K562 (cell line): ENCODE results near the gene NFE2. TPM values are rescaled to one million over a fixed set of nuclear protein-coding genes. Genes with fewer than 3 reads are reported as not detected.

Experiments used
- CBX2 ChIP-seq: fragments of 200-600 bp; sonication (generic); IDR thresholded peaks from one replicate; pipeline ENCODE4 v1.6.1; 2012; ENCODE audit warnings: mild to moderate bottlenecking, low read length, inconsistent platforms; ENCODE audit not compliant: insufficient read depth, poor library complexity, severe bottlenecking
- CBX8 ChIP-seq: fragments of 200-600 bp; sonication (generic); IDR thresholded peaks from 2 replicates; pipeline ENCODE4 v1.6.1; 2012; ENCODE audit warnings: borderline replicate concordance, mixed run types, low read depth, mild to moderate bottlenecking, moderate library complexity, mixed read lengths, low read length, control low read depth, inconsistent platforms; ENCODE audit not compliant: poor library complexity, severe bottlenecking; ENCODE audit errors: extremely low read depth
- CHD1 ChIP-seq: fragments of 200-600 bp; sonication (generic); IDR thresholded peaks from one replicate; pipeline ENCODE4 v1.6.1; 2012; ENCODE audit warnings: mild to moderate bottlenecking, moderate library complexity, low read length, inconsistent platforms
- CHD2 ChIP-seq: IDR thresholded peaks from 2 replicates; pipeline ENCODE4 v1.6.1; 2011; ENCODE audit warnings: low read depth, low read length
- ELF1 ChIP-seq: fragments of 200-800 bp; sonication (Bioruptor generic); IDR thresholded peaks from 2 replicates; pipeline ENCODE4 v1.6.1; 2016; ENCODE audit warnings: missing genetic modification characterization, missing compliant biosample characterization
- FOSL1 ChIP-seq: fragments of 200-800 bp; sonication (Bioruptor generic); conservative IDR thresholded peaks from 2 replicates; pipeline ENCODE4 v1.6.1; 2016; ENCODE audit warnings: missing genetic modification characterization, missing compliant biosample characterization
- FOXA3 ChIP-seq, 2 experiments: fragments of 450-650 bp in 1 of 2; sonication (generic) in 1 of 2; formaldehyde crosslinking; IDR thresholded peaks in 1 of 2; conservative IDR thresholded peaks in 1 of 2; 2 replicates each; pipeline versions ENCODE4 v1.4.0 to v1.8.0; 2020 to 2022; ENCODE audit warnings: mild to moderate bottlenecking in 2 of 2, missing genetic modification reagents in 1 of 2
- HDGF ChIP-seq: fragments of 450-650 bp; IDR thresholded peaks from 2 replicates; pipeline ENCODE4 v1.6.1; 2016
- HNRNPH1 ChIP-seq: fragments of 200-400 bp; formaldehyde crosslinking; optimal IDR thresholded peaks from 2 replicates; pipeline ENCODE3; 2017; ENCODE audit warnings: low read depth, mild to moderate bottlenecking, low read length, moderate library complexity
- HNRNPLL ChIP-seq: fragments of 200-400 bp; formaldehyde crosslinking; IDR thresholded peaks from 2 replicates; pipeline ENCODE4 v1.6.1; 2017; ENCODE audit warnings: low read length, low read depth, mild to moderate bottlenecking; ENCODE audit not compliant: poor library complexity, severe bottlenecking
- KLF1 ChIP-seq: fragments of 450-650 bp; IDR thresholded peaks from 2 replicates; pipeline ENCODE4 v1.6.1; 2016; ENCODE audit warnings: missing genetic modification characterization, missing compliant biosample characterization
- KLF13 ChIP-seq: fragments of 450-650 bp; IDR thresholded peaks from 2 replicates; pipeline ENCODE4 v1.6.1; 2016; ENCODE audit warnings: missing genetic modification characterization, low read depth, mild to moderate bottlenecking, missing compliant biosample characterization, moderate library complexity, borderline replicate concordance
- NCOA1 ChIP-seq: fragments of 450-650 bp; IDR thresholded peaks from 2 replicates; pipeline ENCODE4 v1.6.1; 2016; ENCODE audit warnings: low read depth
- NONO ChIP-seq, 2 experiments: fragments of 200-400 bp in 1 of 2; fragments of 450-650 bp in 1 of 2; formaldehyde crosslinking in 1 of 2; IDR thresholded peaks; 2 replicates each; pipeline ENCODE4 v1.6.1; 2017; ENCODE audit warnings: low read depth in 2 of 2, mild to moderate bottlenecking in 2 of 2, moderate library complexity in 2 of 2, low read length in 1 of 2
- NR1H2 ChIP-seq: sonication (generic); formaldehyde crosslinking; IDR thresholded peaks from 2 replicates; pipeline ENCODE4 v1.4.0; 2020; ENCODE audit warnings: mild to moderate bottlenecking, missing genetic modification reagents
- PHF20 ChIP-seq: fragments of 450-650 bp; IDR thresholded peaks from 2 replicates; pipeline ENCODE4 v1.6.1; 2018; ENCODE audit not compliant: partially characterized antibody
- ZC3H8 ChIP-seq: fragments of 450-650 bp; IDR thresholded peaks from 2 replicates; pipeline ENCODE4 v1.6.1; 2017
- ZNF445 ChIP-seq: fragments of 250-450 bp; sonication (Bioruptor Pico); IDR thresholded peaks from 2 replicates; pipeline ENCODE4 v1.4.0; 2020; ENCODE audit warnings: low read depth, mild to moderate bottlenecking, moderate library complexity
- polyA plus RNA-seq, 8 experiments: library from polyadenylated mRNA; depleted of rRNA in 4 of 8; stranded (reverse) in 5 of 8; unstranded in 3 of 8; fragments of >200 nt; fragmentation: Nextera tagmentation in 2 of 8; fragmentation: Illumina TruSeq in 1 of 8; extraction: Ambion mirVana in 2 of 8; extraction: Trizol in 1 of 8; gene quantifications; 2 replicates each; pipeline versions ENCODE4 v1.2.1 to v1.2.3, GENCODE V29; 2011 to 2014; ENCODE audit warnings: inconsistent platforms in 1 of 8, missing spikeins in 1 of 8
- total RNA-seq, 7 experiments: library from RNA; depleted of rRNA in 6 of 7; stranded (reverse); fragments of >200 nt in 6 of 7; fragmentation: Illumina TruSeq in 2 of 7; extraction: Trizol in 2 of 7; gene quantifications; 2 replicates each; pipeline versions ENCODE4 v1.2.1 to v1.2.3, GENCODE V29; 2011 to 2021; ENCODE audit warnings: low replicate concordance in 1 of 7
- TF ChIP-seq, protein P1 (sequence below): sonication (generic); formaldehyde crosslinking; IDR thresholded peaks from 2 replicates; pipeline ENCODE4 v1.8.1; 2023; ENCODE audit warnings: mild to moderate bottlenecking, missing genetic modification reagents
- TF ChIP-seq, protein P2 (sequence below): IDR thresholded peaks from 2 replicates; pipeline ENCODE4 v1.6.1; 2011; ENCODE audit not compliant: insufficient read length; ENCODE audit errors: extremely low read depth

The NFE2 gene
- total and polyA plus RNA-seq, 9 of the 15 experiments (the other 6 are each of a cell fraction or from before 2014, with no cell fraction given): 12.3 to 282 (median 208) TPM

DNA sequence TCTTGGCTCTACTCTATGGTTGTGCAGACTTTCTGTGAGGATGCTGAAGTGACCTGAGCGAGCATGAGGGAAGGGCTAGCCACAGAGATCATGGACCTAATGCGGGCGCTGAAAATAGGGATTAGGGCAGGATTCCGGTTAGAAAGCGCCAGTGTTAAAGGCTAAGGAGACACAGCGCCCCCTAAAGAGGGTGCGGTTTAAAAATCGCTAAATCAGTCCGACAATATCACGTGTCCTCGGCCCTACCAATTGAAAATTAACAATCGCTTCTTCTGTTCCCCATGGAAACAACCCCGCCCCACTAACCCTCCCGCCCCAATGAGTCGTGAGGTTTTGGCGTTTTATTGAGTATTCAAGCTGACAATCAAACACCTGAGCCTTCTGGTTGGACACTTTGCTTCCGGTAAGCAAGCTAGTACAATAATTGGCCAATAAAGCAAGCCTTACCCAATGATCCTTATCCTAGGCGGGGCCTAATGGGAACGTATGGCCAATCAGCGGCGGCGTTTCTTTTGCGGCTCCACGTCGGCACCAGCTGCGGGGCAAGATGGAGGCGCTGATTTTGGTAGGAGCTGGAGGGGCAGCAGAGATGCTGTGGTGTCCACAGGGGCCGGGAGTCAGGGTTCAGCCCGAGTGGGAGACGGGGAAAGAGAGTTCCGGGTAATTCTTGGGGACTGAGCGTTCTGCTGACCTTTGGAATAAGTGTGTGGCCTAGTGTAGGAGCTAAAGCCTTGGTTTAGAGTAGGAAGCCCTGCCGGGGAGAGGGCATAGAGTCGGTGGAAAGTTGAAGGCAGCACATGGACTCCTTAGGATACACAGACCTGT lies 24.0 kb upstream of the NFE2 start, which contains the start of gene COPZ1 (continued):
- TF ChIP-seq ELF1 (tag): peak; percentile 95
- TF ChIP-seq NCOA1: peak; percentile 63; the same call in 1 of the 2 replicates
- TF ChIP-seq NONO (IDR thresholded peaks at IDR 0.05; ENCODE audit: low read depth in 2 of 2, low read length in 1 of 2): no peak
- no peak for TF ChIP-seq HNRNPH1
- peak; percentile 63 for TF ChIP-seq PHF20
- TF ChIP-seq FOSL1 (tag): no peak
- TF ChIP-seq, protein P1, sequence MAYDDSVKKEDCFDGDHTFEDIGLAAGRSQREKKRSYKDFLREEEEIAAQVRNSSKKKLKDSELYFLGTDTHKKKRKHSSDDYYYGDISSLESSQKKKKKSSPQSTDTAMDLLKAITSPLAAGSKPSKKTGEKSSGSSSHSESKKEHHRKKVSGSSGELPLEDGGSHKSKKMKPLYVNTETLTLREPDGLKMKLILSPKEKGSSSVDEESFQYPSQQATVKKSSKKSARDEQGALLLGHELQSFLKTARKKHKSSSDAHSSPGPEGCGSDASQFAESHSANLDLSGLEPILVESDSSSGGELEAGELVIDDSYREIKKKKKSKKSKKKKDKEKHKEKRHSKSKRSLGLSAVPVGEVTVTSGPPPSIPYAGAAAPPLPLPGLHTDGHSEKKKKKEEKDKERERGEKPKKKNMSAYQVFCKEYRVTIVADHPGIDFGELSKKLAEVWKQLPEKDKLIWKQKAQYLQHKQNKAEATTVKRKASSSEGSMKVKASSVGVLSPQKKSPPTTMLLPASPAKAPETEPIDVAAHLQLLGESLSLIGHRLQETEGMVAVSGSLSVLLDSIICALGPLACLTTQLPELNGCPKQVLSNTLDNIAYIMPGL (CRISPR knock-in tag): no peak
- no peak for TF ChIP-seq KLF1 (tag)
- TF ChIP-seq CHD2: peak; percentile 83
- TF ChIP-seq, protein P2, sequence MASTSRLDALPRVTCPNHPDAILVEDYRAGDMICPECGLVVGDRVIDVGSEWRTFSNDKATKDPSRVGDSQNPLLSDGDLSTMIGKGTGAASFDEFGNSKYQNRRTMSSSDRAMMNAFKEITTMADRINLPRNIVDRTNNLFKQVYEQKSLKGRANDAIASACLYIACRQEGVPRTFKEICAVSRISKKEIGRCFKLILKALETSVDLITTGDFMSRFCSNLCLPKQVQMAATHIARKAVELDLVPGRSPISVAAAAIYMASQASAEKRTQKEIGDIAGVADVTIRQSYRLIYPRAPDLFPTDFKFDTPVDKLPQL: no peak
- TF ChIP-seq ZNF445 (CRISPR knock-in tag): peak; percentile 76; the same call in 1 of the 2 replicates
- peak; percentile 66; the same call in 1 of the 2 replicates for TF ChIP-seq HDGF
- peak in 1 of 2 experiments; percentile 61; a peak in 1 of 4 replicates for TF ChIP-seq FOXA3 (CRISPR knock-in tag; conservative IDR thresholded peaks at IDR 0.05 in 1 of 2, IDR thresholded peaks at IDR 0.05 in 1 of 2)
- no peak for TF ChIP-seq NR1H2 (CRISPR knock-in tag)
- no peak for TF ChIP-seq KLF13
- 0 out of 2 replicates have a peak, but pooled peaks have one; percentile 12 for TF ChIP-seq ZC3H8
- no peak for TF ChIP-seq CBX2
- peak; percentile 41 for TF ChIP-seq HNRNPLL
- TF ChIP-seq CHD1: peak; percentile 99
- no peak for TF ChIP-seq CBX8
